Measurements from ENCODE around the gene MAP7D1. TPM values are rescaled to one million over a fixed set of nuclear protein-coding genes. Genes with fewer than 3 reads are reported as not detected.
A peak's percentile ranks its signal among the peaks of the same experiment; 100 is the strongest.

MAP7D1 gene
- 246 TPM for polyA plus RNA-seq (2012; ENCODE audit: insufficient read length, low read depth)

GRCh38 chr1:36155408-36156328 lies at the start of gene MAP7D1:
MAP7D1 (plus strand) TSS chr1:36156160; CDS start chr1:36156418, 258 bp downstream.
- 0 out of 4 replicates have a peak, but pooled peaks of 1 of the 2 experiments have one; percentile 14 for TF ChIP-seq REST (IDR thresholded peaks at IDR 0.05; ENCODE audit: insufficient read depth in 1 of 2, low read depth in 2 of 2, low read length in 2 of 2)
- peak; percentile 79 for TF ChIP-seq POLR2AphosphoS5 (IDR thresholded peaks at IDR 0.05; ENCODE audit: low read depth, low read length)
- peak; percentile 69; the same call in 1 of the 2 replicates for TF ChIP-seq TAF1 (IDR thresholded peaks at IDR 0.05; ENCODE audit: borderline replicate concordance, insufficient read depth, low read length)
- TF ChIP-seq FOXP2 (optimal IDR thresholded peaks at IDR 0.05; ENCODE audit: borderline replicate concordance, extremely low read depth, extremely low read length, insufficient read depth): no peak
- TF ChIP-seq SIN3A (IDR thresholded peaks at IDR 0.05; ENCODE audit: borderline replicate concordance, insufficient read depth, low read length): no peak

- TF ChIP-seq TAF1 (IDR thresholded peaks at IDR 0.05; ENCODE audit: borderline replicate concordance, insufficient read depth, low read length): no peak
- no peak for TF ChIP-seq REST (IDR thresholded peaks at IDR 0.05; ENCODE audit: insufficient read depth in 1 of 2, low read depth in 2 of 2, low read length in 2 of 2)
- no peak for TF ChIP-seq POLR2AphosphoS5 (IDR thresholded peaks at IDR 0.05; ENCODE audit: low read depth, low read length)
- TF ChIP-seq SIN3A (IDR thresholded peaks at IDR 0.05; ENCODE audit: borderline replicate concordance, insufficient read depth, low read length): no peak
- no peak for TF ChIP-seq FOXP2 (optimal IDR thresholded peaks at IDR 0.05; ENCODE audit: borderline replicate concordance, extremely low read depth, extremely low read length, insufficient read depth)
Measured at GRCh38 chr1:36106269-36106668, 49.7 kb upstream of the MAP7D1 start.

GRCh38 chr1:36107394-36107793 lies 48.6 kb upstream of the MAP7D1 start:
- TF ChIP-seq POLR2AphosphoS5 (IDR thresholded peaks at IDR 0.05; ENCODE audit: low read depth, low read length) (no peak), REST (IDR thresholded peaks at IDR 0.05; ENCODE audit: insufficient read depth in 1 of 2, low read depth in 2 of 2, low read length in 2 of 2) (no peak), TAF1 (IDR thresholded peaks at IDR 0.05; ENCODE audit: borderline replicate concordance, insufficient read depth, low read length) (no peak), SIN3A (IDR thresholded peaks at IDR 0.05; ENCODE audit: borderline replicate concordance, insufficient read depth, low read length) (no peak), FOXP2 (optimal IDR thresholded peaks at IDR 0.05; ENCODE audit: borderline replicate concordance, extremely low read depth, extremely low read length, insufficient read depth) (no peak)

- no peak for TF ChIP-seq SIN3A (IDR thresholded peaks at IDR 0.05; ENCODE audit: borderline replicate concordance, insufficient read depth, low read length)
Measured at GRCh38 chr1:36108314-36108713, 47.6 kb upstream of the MAP7D1 start.

- TF ChIP-seq TAF1 (IDR thresholded peaks at IDR 0.05; ENCODE audit: borderline replicate concordance, insufficient read depth, low read length): no peak
- no peak for TF ChIP-seq FOXP2 (optimal IDR thresholded peaks at IDR 0.05; ENCODE audit: borderline replicate concordance, extremely low read depth, extremely low read length, insufficient read depth)
- no peak for TF ChIP-seq SIN3A (IDR thresholded peaks at IDR 0.05; ENCODE audit: borderline replicate concordance, insufficient read depth, low read length)
- TF ChIP-seq POLR2AphosphoS5 (IDR thresholded peaks at IDR 0.05; ENCODE audit: low read depth, low read length): no peak
- TF ChIP-seq REST (IDR thresholded peaks at IDR 0.05; ENCODE audit: insufficient read depth in 1 of 2, low read depth in 2 of 2, low read length in 2 of 2): no peak
Measured at GRCh38 chr1:36109041-36109679, 46.8 kb upstream of the MAP7D1 start.

All from PFSK-1 (cell line).